Neural cell (in vitro differentiated cells): ENCODE results near the gene ZRANB3. TPM values are rescaled to one million over a fixed set of nuclear protein-coding genes. Genes with fewer than 3 reads are reported as not detected.

Experiments used
- H2AFZ ChIP-seq: fragments of 200-600, 300-800 bp; sonication (generic), shearing (Covaris generic); 2 replicates; pipeline ENCODE4 v1.6.0; 2014; ENCODE audit warnings: low read depth, mild to moderate bottlenecking, antibody characterized with exemption, low read length, moderate library complexity
- H3F3A ChIP-seq: fragments of 200-600 bp; shearing (Covaris generic); 2 replicates; pipeline ENCODE4 v1.6.1; 2016; ENCODE audit warnings: mild to moderate bottlenecking, moderate library complexity, mixed read lengths, antibody characterized with exemption, low read length; ENCODE audit not compliant: insufficient read depth, poor library complexity, severe bottlenecking
- H3K27ac ChIP-seq: fragments of 200-600, 300-800 bp; sonication (generic), shearing (Covaris generic); 2 replicates; pipeline ENCODE4 v1.5.1; 2014; ENCODE audit warnings: mild to moderate bottlenecking, low read length, moderate library complexity
- H3K27me3 ChIP-seq: fragments of 300-800, 200-600 bp; sonication (generic), shearing (Covaris generic); 2 replicates; pipeline ENCODE4 v1.6.0; 2014; ENCODE audit warnings: mild to moderate bottlenecking, low read depth, low read length, moderate library complexity; ENCODE audit not compliant: insufficient read depth
- H3K36me3 ChIP-seq: fragments of 300-800, 200-600 bp; sonication (generic), shearing (Covaris generic); 2 replicates; pipeline ENCODE4 v1.5.1; 2014; ENCODE audit warnings: mild to moderate bottlenecking, antibody characterized with exemption, low read length, moderate library complexity; ENCODE audit not compliant: insufficient read depth
- H3K4me2 ChIP-seq: fragments of 300-800, 200-600 bp; sonication (generic), shearing (Covaris generic); 2 replicates; pipeline ENCODE4 v1.6.0; 2014; ENCODE audit warnings: mild to moderate bottlenecking, low read length
- H3K4me3 ChIP-seq: fragments of 300-800, 200-600 bp; sonication (generic), shearing (Covaris generic); 2 replicates; pipeline ENCODE4 v1.5.1; 2014; ENCODE audit warnings: mild to moderate bottlenecking, low read length, moderate library complexity
- H3K79me2 ChIP-seq: fragments of 200-600 bp; shearing (Covaris generic); replicated peaks from 2 replicates; pipeline ENCODE4 v1.6.0; 2014; ENCODE audit warnings: mild to moderate bottlenecking, low read length, moderate library complexity; ENCODE audit not compliant: insufficient read depth
- H3K9ac ChIP-seq: fragments of 300-800, 200-600 bp; sonication (generic), shearing (Covaris generic); 2 replicates; pipeline ENCODE4 v1.6.1; 2016; ENCODE audit warnings: mild to moderate bottlenecking, low read length, mixed read lengths
- H3K9me2 ChIP-seq: fragments of 200-600 bp; shearing (Covaris generic); 2 replicates; pipeline ENCODE4 v1.6.1; 2016; ENCODE audit warnings: mild to moderate bottlenecking, low read length, mixed read lengths; ENCODE audit not compliant: insufficient read depth
- H3K9me3 ChIP-seq: fragments of 200-600, 300-800 bp; sonication (generic), shearing (Covaris generic); 2 replicates; pipeline ENCODE4 v1.6.1; 2016; ENCODE audit warnings: mild to moderate bottlenecking, mixed run types, low read length, moderate library complexity, mixed read lengths
- H4K20me1 ChIP-seq: fragments of 200-600 bp; shearing (Covaris generic); 2 replicates; pipeline ENCODE4 v1.6.1; 2016; ENCODE audit warnings: mild to moderate bottlenecking, mixed run types; ENCODE audit not compliant: insufficient read depth
- CTCF ChIP-seq: fragments of 450-650 bp; IDR thresholded peaks from 2 replicates; pipeline ENCODE4 v1.5.1; 2014; ENCODE audit warnings: antibody characterized with exemption, mild to moderate bottlenecking, moderate library complexity; ENCODE audit not compliant: poor library complexity, severe bottlenecking
- EP300 ChIP-seq: fragments of 450-650 bp; conservative IDR thresholded peaks from 2 replicates; pipeline ENCODE4 v1.6.1; 2014; ENCODE audit warnings: antibody characterized with exemption, mild to moderate bottlenecking, moderate library complexity; ENCODE audit not compliant: poor library complexity, severe bottlenecking
- EZH2 ChIP-seq: fragments of 200-600, 300-800 bp; shearing (Covaris generic), sonication (generic); IDR thresholded peaks from 2 replicates; pipeline ENCODE4 v1.6.1; 2014; ENCODE audit warnings: antibody characterized with exemption, low read length, borderline replicate concordance, mild to moderate bottlenecking; ENCODE audit not compliant: insufficient read depth, poor library complexity, severe bottlenecking
- MXI1 ChIP-seq: fragments of 450-650 bp; conservative IDR thresholded peaks from 2 replicates; pipeline ENCODE4 v1.6.1; 2014; ENCODE audit warnings: antibody characterized with exemption, mild to moderate bottlenecking; ENCODE audit not compliant: poor library complexity, severe bottlenecking
- POLR2AphosphoS5 ChIP-seq: IDR thresholded peaks from 2 replicates; pipeline ENCODE4 v1.6.1; 2012
- RAD21 ChIP-seq: fragments of 450-650 bp; conservative IDR thresholded peaks from 2 replicates; pipeline ENCODE4 v1.6.1; 2014; ENCODE audit warnings: antibody characterized with exemption, mild to moderate bottlenecking, moderate library complexity
- SMC3 ChIP-seq: fragments of 450-650 bp; conservative IDR thresholded peaks from 2 replicates; pipeline ENCODE4 v1.6.1; 2014; ENCODE audit warnings: antibody characterized with exemption, mild to moderate bottlenecking, moderate library complexity; ENCODE audit not compliant: poor library complexity
- TAF1 ChIP-seq: IDR thresholded peaks from 2 replicates; pipeline ENCODE4 v1.6.1; 2012; ENCODE audit warnings: low read depth
- polyA plus RNA-seq: library from polyadenylated mRNA; depleted of rRNA; stranded (reverse); fragments of >200 nt; gene quantifications from 2 replicates; pipeline ENCODE4 v1.2.3, GENCODE V29; 2014
- TF ChIP-seq, protein P1 (sequence below): IDR thresholded peaks from 2 replicates; pipeline ENCODE4 v1.6.1; 2012; ENCODE audit warnings: borderline replicate concordance

ZRANB3 gene
- polyA plus RNA-seq, 1 donor from 2014 or later = 3.5 TPM

GRCh38 chr2:135096665-135097446 is 434.2 kb downstream of the ZRANB3 start:
- Histone ChIP-seq H3K4me3 (no peak overlapping the region), H3K9me2 (no peaks in the 10 kb centered on the region), H3K79me2 (no peaks in the 10 kb centered on the region), H4K20me1 (no peaks in the 10 kb centered on the region), H2AFZ (no peak overlapping the region), H3K9me3 (no peaks in the 10 kb centered on the region), H3K9ac (no peak overlapping the region), H3K36me3 (no peaks in the 10 kb centered on the region), H3F3A (no peaks in the 10 kb centered on the region), H3K4me2 (no peak overlapping the region), H3K27ac (no peak overlapping the region), H3K27me3 (no peaks in the 10 kb centered on the region)
- TF ChIP-seq CTCF = no peak
- TF ChIP-seq TAF1 = no peak
- no peak for TF ChIP-seq POLR2AphosphoS5
- no peak for TF ChIP-seq RAD21
- TF ChIP-seq MXI1 = no peak
- TF ChIP-seq EZH2 = no peak
- TF ChIP-seq, protein P1, sequence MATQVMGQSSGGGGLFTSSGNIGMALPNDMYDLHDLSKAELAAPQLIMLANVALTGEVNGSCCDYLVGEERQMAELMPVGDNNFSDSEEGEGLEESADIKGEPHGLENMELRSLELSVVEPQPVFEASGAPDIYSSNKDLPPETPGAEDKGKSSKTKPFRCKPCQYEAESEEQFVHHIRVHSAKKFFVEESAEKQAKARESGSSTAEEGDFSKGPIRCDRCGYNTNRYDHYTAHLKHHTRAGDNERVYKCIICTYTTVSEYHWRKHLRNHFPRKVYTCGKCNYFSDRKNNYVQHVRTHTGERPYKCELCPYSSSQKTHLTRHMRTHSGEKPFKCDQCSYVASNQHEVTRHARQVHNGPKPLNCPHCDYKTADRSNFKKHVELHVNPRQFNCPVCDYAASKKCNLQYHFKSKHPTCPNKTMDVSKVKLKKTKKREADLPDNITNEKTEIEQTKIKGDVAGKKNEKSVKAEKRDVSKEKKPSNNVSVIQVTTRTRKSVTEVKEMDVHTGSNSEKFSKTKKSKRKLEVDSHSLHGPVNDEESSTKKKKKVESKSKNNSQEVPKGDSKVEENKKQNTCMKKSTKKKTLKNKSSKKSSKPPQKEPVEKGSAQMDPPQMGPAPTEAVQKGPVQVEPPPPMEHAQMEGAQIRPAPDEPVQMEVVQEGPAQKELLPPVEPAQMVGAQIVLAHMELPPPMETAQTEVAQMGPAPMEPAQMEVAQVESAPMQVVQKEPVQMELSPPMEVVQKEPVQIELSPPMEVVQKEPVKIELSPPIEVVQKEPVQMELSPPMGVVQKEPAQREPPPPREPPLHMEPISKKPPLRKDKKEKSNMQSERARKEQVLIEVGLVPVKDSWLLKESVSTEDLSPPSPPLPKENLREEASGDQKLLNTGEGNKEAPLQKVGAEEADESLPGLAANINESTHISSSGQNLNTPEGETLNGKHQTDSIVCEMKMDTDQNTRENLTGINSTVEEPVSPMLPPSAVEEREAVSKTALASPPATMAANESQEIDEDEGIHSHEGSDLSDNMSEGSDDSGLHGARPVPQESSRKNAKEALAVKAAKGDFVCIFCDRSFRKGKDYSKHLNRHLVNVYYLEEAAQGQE = no peak
- TF ChIP-seq SMC3 = no peak
- TF ChIP-seq EP300 = no peak

GRCh38 chr2:135095591-135095990 is 435.4 kb downstream of the ZRANB3 start:
- Histone ChIP-seq H3K36me3 (no peaks in the 10 kb centered on the region), H3K27ac (no peak overlapping the region), H3K9me3 (no peaks in the 10 kb centered on the region), H2AFZ (no peak overlapping the region), H4K20me1 (no peaks in the 10 kb centered on the region), H3K9me2 (no peaks in the 10 kb centered on the region), H3K4me2 (no peak overlapping the region), H3K9ac (no peak overlapping the region), H3F3A (no peaks in the 10 kb centered on the region), H3K79me2 (no peaks in the 10 kb centered on the region), H3K4me3 (no peak overlapping the region), H3K27me3 (no peaks in the 10 kb centered on the region)
- TF ChIP-seq POLR2AphosphoS5 (no peak), EP300 (no peak), RAD21 (no peak), EZH2 (no peak), TAF1 (no peak), SMC3 (no peak), CTCF (no peak), MXI1 (no peak)
- TF ChIP-seq, protein P1 = no peak
